T-helper 1 cell (primary cell): ENCODE results near the gene DCAF8.
A peak's percentile ranks its signal among the peaks of the same experiment; 100 is the strongest.

ENCODE experiments used
- DNase-seq, 5 donors: peaks; one replicate each; pipeline ENCODE4 v3.0.0-alpha.2; 2012 to 2020

DCAF8 gene

DNA sequence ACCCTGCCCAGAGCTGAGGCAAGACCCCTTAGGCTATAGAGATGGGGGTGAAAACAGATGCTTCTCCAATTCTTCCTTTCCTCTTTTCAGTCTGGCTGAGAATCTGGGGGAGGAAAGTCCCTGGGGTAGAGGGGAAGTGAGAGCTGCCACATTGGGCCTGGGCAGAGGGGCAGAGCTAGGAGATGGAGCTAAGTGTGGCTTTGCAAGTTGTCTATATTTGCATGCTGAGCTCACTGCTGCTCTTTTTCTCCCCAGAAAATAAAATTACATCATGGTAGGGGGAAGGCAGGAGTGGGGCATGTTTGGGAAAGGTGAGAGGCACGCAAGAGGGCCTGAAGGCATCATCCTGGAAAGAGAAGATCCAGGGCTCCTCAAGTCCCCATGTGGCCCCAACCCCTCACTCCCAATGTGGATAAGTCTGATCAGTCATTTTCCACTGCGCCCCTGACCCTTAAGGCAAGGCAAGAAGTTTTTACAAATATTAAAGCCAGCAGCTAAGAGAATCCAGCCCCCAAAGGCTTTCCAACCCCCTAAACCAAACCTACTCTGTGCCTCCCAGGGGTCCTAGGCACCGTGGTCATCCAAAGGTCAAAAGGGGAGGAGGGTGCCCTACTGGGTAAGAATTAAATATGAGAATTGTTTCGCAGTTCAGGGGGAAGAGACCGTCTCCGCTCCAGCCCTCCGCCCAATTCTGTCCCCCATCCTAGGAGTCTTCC is 57.7 kb downstream of the DCAF8 start:
- no peak for DNase-seq

DNA sequence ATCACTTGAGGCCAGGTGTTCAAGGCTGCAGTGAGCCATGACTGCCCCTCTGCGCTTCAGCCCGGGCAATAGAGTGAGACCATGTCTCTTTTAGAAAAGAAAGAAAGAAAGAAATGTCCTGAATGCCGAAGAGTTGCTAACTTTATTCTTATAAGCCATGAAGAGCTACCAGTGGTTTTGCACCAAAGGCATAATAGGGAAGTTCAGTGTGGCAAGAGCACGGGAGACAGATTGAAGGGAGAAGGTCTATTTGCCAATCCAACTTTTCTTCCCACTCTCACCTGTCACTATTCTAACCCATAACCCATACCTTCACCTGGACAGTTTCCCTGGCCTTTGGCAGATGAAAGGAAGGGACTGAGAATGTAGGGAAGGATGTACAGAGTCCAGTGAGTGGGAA is 61.6 kb downstream of the DCAF8 start:
- no peak for DNase-seq

DNA sequence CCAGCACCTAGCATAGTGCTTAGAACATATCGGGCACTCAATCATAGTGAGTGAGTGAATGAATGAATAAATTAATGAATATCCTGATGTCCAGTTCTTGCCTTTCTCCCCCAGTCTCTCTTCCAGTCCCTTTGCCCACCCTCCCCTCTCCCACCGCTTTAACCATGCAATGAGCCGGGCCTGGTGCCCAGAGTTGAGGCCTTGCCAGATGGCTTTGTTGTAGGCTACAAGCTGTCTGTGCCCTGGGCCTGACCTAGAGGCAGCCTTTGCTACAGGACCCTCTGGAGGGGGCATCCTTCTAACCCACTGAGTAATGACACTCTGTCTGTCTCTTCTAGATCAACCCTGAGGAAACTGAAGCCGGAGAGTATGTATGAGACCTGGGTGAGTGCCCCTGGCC is 65.1 kb downstream of the DCAF8 start:
- no peak for DNase-seq

DNA sequence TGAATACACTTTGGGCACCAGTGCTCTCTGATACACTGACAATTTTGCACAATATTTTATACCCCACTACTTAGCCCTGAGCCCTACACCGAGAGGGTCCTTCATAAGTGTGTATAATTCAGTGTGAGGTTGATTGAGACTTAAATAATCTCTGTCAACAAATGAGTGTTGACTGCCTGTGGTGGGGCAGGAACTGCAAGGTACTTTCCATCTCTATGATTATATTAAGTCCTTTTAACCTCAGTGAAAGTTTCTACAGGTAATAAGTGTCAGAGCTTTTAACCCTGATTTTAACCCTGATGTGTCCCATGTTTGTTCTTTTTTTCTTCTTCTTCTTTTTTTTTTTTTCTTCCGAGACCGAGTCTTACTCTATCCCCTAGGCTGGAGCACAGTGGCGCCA is 66.2 kb downstream of the DCAF8 start:
- no peak for DNase-seq

DNA sequence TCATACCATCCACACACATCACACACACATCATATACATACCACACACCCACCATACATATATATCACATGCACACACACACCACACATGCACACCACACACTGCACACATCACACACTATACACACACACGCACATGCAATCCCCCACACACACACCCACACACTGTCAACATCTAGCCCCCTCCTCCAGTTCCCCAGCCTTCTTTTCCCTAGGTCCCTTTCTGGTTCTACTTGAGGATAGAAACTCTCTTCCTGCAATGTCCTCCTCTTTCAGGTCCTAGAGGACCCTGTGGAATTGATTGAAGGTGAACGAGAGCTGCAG is 67.7 kb downstream of the DCAF8 start:
- no peak for DNase-seq

DNA sequence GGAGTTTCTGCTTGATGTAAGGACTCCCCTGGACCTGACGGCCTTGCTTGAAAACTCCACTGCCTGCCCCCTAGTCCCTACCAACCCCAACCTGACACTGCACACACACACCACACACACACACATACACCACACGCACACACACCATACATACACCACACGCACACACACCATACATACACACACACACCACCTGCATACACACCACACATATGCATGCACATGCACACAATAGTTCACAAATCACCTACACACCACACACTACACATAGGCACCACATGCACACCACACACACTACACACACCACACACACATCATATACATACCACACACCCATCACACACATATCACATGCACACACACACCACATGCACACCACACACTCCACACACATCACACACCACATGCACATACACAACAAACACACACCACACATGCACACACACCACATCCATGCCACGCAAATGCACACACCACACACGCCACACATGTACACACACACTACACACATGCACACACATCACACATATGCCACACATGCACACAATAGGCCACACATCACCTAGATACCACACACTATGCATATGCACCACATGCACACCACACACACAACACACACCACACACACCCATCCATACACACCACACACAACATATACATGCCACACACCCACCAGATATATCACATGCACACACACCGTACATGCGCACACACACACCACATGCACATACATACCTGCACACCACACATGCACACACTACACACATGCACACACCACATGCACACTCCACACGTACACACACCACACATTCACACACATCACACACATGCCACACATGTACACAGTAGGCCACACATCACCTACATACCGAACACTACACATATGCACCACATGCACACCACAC is 68.3 kb downstream of the DCAF8 start:
- no peak for DNase-seq

DNA sequence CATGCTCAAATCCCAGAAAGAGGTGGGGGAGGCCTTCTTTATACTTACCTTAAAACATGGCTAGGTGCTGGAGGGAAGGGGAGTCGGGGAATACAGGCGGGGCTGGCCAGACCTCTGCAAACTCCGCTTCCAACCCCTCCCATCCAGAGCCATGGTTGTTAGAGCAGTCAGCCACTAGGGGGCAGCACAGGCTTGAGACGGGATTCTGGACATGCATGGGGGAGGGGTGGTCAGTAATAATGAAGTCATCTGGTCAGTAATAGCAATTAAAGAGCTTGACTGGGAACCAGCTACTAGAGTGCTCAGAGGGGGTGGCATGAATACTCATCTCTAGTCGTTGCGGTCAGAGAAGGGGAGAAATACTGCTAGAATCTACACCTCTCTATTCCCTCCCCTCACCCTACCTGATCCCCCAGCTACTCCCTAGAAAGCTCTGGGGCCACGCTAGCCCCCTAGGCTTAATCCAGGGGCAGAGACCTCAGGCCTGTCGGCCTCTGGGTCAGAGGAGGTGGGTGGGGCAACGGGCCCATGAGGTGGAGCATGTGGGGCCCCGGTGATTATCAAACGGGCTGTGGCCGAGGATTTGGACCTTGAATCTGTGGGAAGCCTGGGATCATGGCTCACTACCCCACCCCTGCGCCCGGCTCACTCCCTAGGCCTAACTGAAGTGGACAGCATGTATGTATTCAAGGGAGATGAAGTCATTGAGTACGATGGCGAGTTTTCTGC is 69.1 kb downstream of the DCAF8 start:
- DNase-seq: peak; percentile 49 to 80 (median 66)

DNA sequence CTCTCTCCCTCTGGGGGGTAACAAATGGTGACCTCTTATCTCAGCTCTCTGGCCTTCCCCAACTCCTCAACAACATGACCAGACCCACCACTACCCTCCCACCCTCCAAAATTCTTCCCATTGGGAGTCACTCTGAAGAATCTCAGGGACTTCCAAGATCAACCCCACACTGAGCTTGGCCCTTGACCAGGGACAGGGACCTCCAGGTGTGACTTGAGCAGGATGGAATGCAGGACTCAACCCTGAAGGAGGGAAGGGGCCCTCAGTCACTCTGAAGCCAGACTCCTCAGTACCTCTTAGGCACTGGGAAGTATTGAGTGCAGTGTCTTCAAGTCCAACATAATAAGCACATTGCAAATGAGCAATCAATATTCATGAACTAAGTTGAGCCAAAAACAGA is 70.1 kb downstream of the DCAF8 start:
- DNase-seq: no peak

DNA sequence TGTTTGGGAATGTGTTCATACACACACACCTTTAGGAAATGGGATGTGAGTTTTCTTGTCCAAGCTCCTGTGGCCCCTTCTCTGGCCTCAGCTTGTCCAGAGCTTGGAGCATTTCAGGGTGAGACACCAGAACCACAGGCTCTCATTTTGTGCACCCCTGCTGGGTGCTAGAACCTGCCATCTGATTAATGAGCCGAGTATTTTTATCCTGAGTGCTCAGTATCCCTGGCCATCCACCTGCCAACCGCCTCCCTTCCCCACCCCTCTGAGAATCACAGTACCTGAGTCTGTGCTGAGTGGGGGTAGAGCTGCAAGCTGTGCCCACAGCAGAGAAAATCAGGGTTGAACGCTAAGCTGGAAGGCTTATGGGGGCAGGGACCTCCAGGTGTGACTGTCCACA is 70.6 kb downstream of the DCAF8 start:
- no peak for DNase-seq

DNA sequence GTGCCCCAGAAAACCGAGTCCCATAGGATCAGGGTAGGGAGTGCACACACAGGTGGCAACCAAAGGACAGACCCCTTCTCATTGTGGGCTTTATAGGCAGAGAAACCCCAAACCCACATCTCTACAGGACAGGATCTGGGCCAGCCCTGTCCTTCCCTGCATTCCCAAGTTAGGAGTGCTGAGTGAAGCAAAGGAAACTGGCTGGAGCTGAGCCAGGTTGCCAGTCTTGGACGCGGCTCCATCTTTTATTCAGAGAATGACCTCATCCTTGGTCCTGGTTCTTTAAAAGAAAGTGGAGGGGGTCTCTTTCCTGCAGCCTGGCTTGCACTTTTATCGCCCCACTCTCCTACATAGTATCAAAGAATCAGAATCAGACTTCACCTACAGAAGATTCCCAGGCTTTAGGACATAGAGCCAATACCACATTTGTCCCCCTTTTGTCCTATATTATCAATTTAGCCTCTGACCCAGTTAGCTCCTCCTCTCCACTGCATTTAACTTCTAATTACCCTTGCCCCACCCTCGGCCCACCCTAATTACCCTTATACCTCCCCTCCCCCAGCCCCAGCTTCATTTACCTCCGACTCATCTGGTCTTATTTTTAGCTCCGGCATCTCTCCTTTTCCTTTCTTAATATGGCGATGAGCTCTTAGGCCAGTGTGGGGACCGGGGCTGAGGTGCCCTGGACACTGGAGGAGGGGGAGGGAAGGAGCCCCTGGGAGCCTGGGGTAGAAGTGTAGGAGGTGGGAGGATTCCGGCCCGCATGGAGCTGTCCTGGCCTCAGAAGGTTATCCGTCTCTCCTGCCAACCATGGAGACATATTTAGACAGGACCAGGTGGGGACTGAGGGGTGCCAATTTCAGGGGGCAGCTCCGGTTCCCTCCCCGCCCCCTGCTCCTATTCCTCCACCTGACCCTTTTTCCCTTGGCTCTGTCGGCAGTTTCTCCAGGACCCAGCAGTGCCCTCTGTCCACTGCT is 72.4 kb downstream of the DCAF8 start, which contains the start of gene CASQ1:
CASQ1 (plus strand) TSS at position 927 of the 977 bp plus-strand sequence. CDS start 177 bp downstream, outside the sequence.
- no peak for DNase-seq

DNA sequence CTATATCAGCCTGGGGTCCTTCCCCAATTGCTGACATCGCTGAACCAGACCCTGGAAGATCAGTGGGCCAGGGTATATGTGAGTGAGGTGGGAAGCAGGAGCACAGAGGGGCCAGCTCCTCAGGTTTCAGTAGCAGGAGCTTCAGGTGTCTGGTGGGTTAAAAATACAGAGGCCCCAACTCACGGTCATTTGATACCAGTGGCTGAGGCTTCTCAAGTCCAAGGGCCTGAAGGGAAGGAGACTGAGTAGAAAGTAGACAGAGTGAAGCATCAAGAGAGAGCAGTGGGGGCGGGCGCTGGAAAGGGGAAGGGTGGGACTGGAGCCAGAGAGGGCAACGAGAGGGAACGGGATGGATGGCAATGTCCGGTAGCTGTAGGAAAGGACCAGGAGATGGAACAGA is 74.0 kb downstream of the DCAF8 start:
- no peak for DNase-seq

DNA sequence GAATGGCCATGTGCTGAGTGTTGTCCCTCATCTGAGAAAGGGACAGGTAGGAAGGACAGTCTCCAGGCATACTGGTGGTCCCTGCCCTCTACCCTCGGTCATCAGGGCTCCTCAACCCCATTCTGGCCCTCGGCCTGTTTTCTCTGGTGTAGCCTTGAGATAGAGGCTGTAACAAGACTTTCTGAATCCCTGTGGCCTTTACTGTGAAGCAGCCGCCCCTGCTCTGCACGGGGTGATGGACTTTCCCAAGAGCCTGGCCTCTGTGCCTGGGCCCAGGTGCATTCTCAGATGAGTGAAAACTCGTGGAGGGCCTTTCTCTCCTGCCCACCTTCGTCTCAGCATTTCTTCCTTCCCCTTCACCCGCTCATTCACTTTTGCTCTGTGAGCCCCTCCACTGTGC is 74.9 kb downstream of the DCAF8 start:
- no peak for DNase-seq

DNA sequence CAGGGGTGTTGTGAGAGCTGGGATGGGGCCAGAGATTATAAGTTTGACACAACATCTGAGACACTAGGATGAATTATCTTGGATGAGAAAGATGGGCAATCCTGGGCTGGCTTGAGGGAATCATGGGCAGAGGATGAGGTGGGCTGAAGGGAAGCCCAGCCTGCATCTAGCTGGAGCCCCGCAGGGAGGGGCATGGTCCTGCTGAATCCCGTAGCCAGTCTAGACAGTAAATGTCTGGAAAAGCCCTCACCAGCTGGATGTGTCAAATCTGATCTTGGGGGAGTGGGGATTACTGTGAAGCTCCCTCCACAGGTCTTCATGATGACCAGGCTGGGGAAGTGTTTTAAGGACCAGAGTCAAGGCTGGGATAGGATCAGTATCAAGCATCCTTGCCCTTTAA is 75.6 kb downstream of the DCAF8 start:
- no peak for DNase-seq

DNA sequence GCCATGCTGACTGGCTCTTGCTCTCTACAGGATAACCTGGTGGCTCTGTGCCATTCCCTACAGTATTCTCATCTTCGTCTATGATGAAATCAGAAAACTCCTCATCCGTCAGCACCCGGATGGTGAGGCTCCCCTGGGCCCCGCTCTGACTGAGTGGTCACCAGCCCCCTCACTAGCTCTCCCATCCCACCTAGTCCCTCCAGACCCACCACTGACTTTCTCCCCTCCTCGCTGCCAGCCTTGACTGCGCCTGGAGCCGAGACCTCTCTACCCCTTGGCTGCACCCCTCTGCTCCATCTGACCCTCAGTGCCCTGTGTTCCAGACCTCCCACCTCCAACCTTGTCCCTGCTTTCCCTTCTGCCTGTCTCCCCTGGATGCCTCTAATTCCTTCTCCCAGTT is 76.1 kb downstream of the DCAF8 start:
- no peak for DNase-seq

DNA sequence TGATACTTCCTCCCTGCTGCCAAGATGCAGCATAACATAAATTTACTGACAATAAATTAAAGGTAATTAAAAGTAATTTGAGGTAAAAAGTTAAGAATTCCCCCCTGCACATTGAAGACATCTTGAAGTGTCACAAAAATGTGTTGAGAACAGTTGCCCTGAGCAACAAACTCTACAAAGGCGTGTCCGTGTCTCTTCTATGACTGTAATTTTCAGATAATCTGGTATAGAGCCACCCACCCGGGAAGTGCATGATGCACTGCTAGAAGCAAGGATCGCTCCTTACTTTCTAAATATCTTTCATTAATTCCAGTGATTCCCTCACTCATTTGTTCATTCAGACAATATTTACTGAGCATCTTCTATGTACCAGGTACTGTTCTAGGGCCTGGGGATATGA is 83.0 kb downstream of the DCAF8 start:
- no peak for DNase-seq

DNA sequence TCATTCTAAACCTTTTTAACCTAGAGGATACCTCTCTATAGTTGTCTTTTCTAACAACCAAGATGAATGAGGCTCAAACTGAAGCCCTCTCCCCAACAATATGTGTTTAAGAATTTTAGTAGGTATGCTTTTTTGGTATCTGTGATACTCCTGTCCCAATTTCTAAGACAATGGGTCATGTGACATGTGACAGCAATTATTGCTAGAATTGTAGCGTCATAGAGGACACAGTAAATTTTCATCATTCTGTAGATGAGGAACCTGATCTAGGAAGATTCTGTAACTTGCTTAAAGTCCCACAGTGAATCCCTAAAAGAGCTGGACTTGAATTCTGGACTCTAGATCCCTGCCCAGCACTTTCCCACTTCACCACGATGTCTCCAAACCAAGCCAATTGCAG is 83.6 kb downstream of the DCAF8 start:
- DNase-seq: no peak

DNA sequence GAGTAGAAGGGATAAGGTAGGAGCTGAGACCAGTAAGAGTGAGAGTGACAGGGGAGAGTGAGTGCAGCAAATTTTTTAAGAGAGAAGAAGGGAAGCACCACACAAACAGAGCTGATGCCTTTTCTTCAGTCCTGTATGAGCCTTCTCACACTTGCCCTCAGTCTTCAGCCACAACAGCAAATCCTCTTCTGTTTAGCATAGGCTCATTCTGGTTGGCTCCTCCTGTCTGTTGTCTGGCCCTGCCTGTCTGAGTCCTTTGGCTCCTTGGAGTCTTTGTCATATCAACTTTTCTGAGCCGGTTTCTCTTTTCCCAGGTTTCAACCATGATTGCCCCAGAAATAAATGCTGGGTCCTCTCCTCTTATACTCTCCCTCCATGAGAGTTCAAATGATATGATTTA is 84.7 kb downstream of the DCAF8 start:
- DNase-seq: no peak

DNA sequence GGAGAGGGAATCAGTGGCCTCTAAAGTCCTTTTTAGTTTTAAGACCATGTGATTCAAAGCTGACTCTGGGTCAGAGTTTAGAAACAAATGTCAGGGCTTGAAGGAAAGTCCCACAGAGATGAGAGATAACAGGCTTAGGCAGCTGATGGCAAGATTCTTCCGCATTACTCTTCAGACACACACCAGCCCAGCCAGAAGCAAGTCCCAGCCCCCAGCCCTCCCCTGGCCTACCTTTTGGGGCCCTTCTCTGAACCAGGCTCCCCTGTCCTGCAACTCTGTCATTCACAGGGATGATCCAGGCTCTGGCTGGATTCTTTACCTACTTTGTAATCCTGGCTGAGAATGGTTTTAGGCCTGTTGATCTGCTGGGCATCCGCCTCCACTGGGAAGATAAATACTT is 85.1 kb downstream of the DCAF8 start:
- no peak for DNase-seq

DNA sequence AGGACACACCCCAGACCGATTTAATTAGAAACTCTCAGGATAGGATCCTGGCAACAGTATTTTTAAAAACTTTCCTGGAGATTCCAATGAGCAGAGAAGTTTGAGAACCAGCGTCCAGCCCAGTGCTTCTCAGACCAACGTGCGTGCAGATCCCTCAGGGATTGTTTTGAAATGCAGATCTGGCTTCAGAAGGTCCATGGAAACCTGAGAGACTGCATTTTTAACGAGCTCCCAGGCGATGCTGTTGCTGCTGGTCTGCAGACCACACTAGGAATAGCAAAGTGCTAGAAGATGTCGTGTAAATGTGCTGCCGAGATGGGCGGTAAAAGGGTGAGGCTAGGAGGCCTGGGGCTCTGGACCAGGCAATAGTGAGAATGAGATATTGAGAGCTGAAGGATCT is 90.4 kb downstream of the DCAF8 start:
- DNase-seq: no peak

DNA sequence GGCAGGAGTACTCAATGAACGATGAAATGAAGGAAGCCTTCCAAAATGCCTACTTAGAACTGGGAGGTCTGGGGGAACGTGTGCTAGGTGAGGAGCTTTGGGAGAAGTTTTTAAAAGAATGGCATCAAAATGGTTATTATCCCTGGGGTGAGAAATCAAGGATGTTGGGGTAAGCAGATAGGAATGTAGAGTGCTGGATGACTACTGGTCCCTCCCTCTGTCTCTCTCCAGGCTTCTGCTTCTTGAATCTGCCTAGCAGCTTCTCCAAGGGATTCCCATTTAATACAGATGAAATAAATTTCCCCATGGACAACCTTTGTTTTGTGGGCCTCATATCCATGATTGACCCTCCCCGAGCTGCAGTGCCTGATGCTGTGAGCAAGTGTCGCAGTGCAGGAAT is 91.0 kb downstream of the DCAF8 start:
- no peak for DNase-seq

DNA sequence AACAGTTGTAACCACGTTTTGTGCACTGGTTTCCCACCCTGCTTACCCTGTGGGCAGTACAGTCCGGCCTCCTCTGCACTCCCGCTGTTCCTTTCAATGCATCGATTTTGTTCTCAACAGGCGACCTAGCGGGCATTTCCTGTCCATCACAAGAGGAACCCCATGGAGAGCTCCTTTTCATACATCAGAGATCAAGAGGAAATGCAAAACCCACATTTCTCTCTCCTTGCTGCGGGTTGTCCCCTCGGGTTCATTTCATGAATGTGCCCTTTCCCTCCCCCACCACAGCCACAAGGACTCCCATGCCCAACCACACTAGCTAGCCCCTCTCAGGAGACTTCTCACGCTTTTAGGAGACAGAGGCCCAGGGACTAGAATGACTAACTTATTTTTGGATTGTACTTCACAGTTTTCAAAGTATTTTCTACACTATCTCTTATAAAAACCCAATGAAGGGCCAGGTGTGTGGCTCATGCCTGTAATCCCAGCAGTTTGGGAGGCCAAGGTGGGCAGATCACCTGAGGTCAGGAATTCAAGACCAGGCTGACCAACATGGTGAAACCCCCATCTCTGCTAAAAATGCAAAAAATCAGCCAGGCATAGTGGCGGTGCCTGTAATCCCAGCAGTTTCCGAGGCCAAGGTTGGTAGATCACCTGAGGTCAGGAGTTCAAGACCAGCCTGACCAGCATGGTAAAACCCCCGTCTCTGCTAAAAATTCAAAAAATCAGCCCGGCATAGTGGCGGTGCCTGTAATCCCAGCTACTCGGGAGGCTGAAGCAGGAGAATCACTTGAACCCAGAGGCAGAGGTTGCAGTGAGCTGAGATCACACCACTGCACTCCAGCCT is 92.6 kb downstream of the DCAF8 start:
- peak in 1 of 5 donors; percentile 20 for DNase-seq
